AG09319 (cell line): ENCODE measurements around the gene TTC27.
A peak's percentile ranks its signal among the peaks of the same experiment; 100 is the strongest.

Source experiments
- DNase-seq: peaks from one replicate; pipeline ENCODE4 v3.0.0-alpha.2; 2010; ENCODE audit warnings: low read depth; ENCODE audit errors: extremely low read depth
- TF ChIP-seq, protein P1 (sequence below): IDR thresholded peaks from 2 replicates; pipeline ENCODE4 v1.5.1; 2011; ENCODE audit warnings: low read depth, mild to moderate bottlenecking, inconsistent platforms, low read length, moderate library complexity

TTC27 gene

DNA sequence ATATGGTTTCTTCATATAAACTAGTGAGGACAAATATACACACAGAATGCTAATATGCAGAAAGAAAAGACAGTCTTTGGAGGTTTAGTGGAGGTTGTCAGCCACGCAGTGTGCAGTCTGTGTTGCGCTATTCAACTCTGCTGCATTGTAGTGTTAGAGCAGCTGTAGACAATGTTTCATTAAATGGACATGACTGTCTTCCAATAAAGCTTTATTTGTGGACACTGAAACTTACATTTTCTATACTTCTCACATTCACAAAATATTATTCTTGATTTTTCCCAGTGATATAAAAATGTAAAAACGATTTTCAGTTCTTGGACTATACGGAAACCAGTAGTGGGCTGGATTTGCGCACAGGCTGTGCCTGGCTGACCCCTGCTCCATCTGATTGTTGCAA is 13.3 kb downstream of the TTC27 start:
- no peak for DNase-seq
- TF ChIP-seq, protein P1, sequence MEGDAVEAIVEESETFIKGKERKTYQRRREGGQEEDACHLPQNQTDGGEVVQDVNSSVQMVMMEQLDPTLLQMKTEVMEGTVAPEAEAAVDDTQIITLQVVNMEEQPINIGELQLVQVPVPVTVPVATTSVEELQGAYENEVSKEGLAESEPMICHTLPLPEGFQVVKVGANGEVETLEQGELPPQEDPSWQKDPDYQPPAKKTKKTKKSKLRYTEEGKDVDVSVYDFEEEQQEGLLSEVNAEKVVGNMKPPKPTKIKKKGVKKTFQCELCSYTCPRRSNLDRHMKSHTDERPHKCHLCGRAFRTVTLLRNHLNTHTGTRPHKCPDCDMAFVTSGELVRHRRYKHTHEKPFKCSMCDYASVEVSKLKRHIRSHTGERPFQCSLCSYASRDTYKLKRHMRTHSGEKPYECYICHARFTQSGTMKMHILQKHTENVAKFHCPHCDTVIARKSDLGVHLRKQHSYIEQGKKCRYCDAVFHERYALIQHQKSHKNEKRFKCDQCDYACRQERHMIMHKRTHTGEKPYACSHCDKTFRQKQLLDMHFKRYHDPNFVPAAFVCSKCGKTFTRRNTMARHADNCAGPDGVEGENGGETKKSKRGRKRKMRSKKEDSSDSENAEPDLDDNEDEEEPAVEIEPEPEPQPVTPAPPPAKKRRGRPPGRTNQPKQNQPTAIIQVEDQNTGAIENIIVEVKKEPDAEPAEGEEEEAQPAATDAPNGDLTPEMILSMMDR = no peak

DNA sequence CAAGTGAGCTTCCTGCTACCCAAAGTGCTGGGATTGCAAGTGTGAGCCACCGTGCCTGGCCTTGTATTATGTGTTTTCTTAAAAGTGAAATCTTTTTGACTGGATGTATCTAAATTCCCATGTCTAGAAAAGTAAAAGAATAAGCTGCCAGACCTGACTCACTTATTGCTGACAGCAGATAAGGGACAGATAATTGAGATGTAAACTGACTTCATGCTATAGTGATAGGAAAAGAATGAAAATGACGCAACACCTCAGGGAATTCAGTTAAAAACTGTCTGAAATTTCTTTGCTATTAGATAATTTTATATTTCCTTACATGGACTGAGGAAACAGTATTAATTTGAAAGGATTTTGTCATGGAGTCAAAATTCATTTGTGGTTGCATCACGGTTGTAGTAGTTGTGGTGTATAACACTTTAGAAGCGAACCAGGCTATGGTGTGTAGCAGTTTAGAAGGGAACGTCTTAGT is 19.4 kb downstream of the TTC27 start:
- DNase-seq = peak; percentile 45
- TF ChIP-seq, protein P1 = no peak

DNA sequence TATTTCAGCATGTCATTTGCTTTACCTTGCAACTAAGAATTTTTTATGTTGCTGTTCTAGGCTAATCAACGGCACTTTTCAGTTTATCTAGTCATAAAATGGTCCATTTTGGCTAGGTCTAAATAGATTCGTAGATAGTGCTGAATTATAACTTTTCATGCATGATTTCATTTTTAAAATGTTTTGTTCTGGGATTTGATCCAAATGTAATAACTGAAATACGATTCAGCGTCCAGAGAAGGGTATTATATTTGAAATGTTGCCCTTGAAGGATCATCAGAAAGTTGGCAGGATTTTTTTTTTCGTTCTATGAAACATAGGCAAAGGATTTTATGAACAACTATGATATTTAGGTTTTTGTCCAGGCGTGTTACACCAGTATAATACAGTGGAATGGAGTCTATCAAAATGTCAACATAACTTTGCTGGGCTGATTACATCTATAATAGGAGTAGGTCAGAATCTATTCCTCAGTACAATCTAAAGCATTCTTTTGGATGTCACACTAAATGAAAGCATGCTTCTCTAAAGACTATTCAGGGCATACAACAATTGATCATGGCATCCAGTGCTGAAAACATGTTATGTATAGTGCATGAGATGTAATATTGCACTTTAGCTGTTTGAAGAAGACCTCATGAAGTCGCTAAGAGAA is 24.8 kb downstream of the TTC27 start:
- no peak for DNase-seq
- TF ChIP-seq, protein P1 = no peak

DNA sequence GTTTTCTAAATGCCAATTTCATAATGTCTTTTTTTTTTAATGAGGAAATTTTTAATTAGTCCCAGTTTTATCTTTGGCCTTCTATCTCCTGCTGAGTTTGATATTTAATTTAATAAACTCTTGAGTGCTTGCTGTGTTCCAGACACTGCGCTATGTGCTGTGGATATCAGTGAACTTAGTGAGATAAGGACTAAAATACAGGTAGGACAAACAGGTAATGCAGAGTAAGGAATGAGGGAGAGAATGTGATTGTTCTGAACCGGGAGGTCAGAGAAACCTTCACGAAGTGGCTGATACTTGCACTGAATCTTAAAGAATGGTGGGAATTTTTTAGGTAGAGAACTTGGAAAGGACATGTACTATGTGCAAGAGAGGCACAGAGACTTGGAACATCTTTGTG is 28.2 kb downstream of the TTC27 start:
- TF ChIP-seq, protein P1 = no peak
- DNase-seq = no peak

DNA sequence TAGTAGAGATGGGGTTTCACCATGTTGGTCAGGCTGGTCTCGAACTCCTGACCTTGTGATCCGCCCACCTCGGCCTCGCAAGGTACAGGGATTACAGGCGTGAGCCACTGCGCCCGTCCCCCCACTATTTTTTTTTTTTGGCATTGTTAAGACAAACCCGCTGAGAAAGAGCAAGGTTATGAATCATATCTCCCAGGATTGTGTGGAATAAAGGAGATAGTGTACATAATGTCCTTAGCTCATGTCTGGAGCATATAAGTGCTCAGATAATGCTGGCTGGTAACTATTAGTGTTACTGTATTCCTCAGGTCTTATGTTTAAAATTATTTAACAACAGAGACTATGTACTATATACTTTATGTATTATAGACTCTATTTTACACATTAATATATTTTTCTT is 36.0 kb downstream of the TTC27 start:
- no peak for DNase-seq
- TF ChIP-seq, protein P1 = no peak

DNA sequence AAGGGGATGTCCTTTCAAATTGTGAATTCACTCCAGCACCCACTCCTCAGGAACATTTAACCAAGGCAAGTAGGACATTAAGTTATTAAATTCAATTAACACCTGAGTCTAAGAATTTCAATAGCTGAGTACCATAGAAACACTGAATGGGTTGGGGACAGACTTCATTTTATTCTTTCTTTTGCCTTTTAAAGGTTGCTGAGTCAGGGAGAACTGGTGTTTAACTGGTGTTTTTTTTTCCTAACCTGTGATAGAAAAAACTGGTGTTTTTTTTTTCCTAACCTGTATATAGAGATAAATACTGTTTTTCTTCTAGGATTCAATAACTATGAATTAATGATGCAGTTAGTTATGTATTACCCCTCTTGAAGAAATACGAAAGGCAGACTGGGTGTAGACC is 38.9 kb downstream of the TTC27 start:
- DNase-seq = no peak
- TF ChIP-seq, protein P1 = no peak

DNA sequence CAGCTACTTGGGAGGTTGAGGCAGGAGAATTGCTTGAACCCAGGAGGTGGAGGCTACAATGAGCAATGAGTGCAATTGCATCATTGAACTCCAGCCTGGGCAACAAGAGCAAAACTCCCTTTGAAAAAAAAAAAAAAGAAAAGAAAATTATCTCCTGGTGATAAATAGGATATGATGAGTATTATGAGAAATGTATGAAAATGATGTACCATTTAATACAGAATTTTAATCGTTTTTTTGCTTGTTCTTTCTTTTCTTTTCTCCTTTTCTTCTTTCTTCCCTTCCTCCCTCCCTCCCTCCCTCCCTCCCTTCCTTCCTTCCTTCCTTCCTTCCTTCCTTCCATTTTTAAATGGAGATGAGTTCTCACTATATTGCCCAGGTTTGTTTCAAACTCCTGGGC is 40.4 kb downstream of the TTC27 start:
- TF ChIP-seq, protein P1 = no peak
- no peak for DNase-seq
